ENCODE measurements around the gene C1GALT1C1L.
"Not testable (repeated sequence)": the region's sequence is repeated elsewhere in the genome, so short reads cannot be mapped to it uniquely, and the experiment has no call there.

The C1GALT1C1L gene

GRCh38 chr2:43676322-43677050 lies at the start of gene C1GALT1C1L:
C1GALT1C1L (minus strand) TSS chr2:43676429; CDS start chr2:43676322, 107 bp downstream.
- DNase-seq (ENCODE audit: low read depth), result peak; percentile 32

GRCh38 chr2:43725711-43726246 lies 49.5 kb upstream of the C1GALT1C1L start:
- DNase-seq (ENCODE audit: low read depth), result no peak

DNA sequence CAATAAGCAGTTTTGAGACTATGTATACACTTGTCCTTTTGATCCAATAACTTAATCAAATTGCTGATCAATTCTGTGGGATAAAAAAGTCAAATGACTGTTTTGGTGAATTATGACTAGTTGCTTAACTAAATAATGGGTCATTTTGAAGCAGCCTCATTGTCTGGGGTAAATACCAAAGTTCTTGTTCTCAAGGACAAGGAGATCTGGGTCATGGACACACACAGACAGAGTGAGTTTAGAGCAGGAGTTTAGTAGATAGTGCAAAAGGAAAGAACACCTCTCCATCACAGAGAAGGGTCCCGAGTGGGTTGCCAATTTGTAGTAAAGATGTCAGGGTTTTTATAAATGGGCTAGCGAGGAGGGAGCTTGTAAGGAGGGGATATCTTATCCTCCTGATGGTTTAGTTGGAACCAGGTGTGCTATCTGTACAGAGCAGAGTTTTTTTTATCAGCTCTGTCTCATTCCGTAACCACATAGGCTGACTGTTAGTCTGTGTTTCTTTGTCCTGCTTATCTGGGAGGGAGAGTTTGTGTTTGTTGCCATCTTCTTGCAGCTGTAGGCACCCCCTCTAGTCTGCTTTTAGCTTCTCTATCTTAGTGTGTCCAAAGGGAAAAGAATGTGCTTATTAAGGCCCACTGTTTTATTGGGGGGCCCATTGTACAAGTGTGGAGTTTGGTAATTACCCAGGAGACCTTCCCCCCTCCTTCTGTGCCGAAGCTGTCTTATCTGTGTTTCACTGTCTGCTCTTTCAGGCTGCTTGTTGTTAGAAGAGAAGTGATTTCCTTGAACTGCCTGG lies 48.7 kb upstream of the C1GALT1C1L start:
- DNase-seq (ENCODE audit: low read depth), result no peak

- no peak for DNase-seq (ENCODE audit: low read depth)
Measured at GRCh38 chr2:43718530-43719124, 42.4 kb upstream of the C1GALT1C1L start.

DNA sequence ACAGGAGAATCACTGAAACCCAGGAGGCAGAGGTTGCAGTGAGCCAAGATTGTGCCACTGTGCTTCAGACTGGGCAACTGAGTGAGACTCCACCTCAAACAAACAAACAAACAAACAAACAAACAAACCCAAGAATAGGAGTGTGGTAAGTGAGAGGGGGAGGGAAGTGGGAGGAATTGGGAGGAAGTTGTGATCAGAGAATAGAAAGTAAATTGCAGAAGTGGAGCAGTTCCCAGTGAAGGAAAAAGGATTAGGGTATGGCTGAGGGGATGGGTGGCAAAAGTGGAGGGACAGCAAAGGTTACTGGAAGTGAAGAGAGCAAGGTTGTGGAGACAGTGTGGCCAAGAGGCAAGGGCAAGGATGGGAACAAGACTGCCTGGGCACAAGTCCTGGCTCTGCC lies 41.1 kb upstream of the C1GALT1C1L start:
- no peak for DNase-seq (ENCODE audit: low read depth)

- DNase-seq (ENCODE audit: low read depth), result no peak
Measured at GRCh38 chr2:43715300-43716098, 39.3 kb upstream of the C1GALT1C1L start.

GRCh38 chr2:43714164-43714563 lies 37.9 kb upstream of the C1GALT1C1L start:
- no peak for DNase-seq (ENCODE audit: low read depth)

DNA sequence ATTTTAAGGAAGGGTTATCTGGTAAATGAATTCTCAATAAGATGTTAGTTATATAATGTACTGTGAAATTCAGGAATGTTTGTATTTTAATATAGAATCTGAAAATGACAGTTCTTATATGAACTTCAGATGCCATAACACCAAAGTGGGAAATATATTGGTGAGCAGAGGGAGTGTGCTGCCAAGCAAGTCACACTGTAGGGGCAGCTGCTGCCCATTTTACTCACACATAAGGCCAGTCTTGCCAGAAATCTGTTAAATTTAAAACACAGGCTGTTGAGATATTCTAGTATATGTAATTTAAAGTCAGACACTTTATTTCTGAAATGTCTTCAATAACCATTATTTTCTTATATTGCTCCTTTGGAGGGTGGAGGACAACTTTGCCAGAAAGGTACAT lies 34.6 kb upstream of the C1GALT1C1L start:
- DNase-seq (ENCODE audit: low read depth), result no peak

- no peak for DNase-seq (ENCODE audit: low read depth)
Measured at GRCh38 chr2:43708891-43709290, 32.7 kb upstream of the C1GALT1C1L start.

DNA sequence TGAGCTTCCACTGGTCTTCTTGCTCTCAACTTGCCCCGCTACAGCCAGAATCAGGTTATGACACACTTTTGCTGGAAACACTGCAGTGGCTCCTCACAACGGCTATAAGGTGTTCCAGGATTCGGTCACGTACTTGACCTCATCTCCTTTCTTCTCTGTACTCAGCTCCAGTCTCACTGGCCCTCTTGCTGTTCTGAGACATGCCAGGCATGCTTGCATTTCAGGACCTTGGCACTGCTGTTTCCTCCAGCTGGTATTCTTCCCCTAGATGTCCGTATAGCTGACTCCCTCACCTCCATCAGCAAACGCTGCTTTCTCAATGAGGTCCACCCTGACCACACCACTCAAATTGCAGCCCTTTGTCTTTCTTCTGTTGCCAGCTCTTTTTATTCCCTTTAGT lies 31.9 kb upstream of the C1GALT1C1L start:
- no peak for DNase-seq (ENCODE audit: low read depth)

DNA sequence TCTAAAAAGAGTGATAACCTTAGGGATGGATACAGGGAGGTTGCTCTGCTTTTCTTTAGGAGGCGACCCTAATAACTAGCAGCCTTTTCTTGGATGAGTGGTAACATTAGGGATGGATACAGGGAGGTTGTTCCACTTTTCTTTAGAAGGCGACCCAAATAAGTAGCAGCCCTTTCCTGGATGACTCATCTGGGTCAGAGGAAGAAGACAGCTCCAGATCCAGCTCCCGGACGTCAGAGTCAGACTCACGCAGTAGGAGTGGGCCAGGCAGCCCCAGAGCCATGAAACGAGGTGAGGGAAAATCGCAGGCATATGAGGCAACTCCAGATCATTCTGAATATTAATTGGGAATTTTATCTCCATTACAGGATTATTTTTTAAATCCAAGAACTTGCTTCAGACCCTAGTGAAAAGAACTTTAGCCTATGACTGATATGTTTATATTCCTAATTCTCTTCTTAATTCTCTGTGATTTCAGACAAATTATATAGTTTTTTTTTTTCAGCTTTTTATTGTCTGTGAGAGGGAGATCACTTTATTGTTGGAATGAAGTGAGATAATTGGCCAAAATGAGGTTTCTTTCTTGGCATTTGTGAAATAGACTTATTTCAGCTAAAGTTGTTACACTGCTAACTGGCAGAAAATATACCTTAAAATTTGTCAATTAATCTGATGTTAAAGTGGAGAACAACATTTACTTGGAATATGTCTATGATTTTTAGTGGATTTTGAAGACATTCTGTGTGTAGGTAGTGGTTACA lies 31.2 kb upstream of the C1GALT1C1L start:
- no peak for DNase-seq (ENCODE audit: low read depth)

DNA sequence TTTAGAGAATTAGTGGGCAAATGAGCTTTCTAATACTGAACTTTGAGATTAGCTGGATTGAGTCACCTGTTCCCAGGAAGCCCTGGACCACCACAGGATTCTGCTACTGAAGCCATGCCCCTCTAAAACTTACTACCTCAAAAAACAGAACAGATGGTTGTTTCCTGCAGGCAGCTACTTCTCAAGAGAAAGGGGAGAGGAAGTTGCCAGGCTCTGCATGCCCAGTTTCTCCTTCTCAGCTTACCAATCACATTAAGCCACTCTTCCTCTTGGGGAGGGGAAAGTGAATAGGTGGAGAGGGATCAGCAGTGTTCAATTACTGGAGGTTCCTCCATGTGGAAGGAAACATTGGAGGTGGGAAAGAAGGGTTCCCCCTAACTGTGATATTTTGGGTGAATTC lies 24.9 kb upstream of the C1GALT1C1L start:
- DNase-seq (ENCODE audit: low read depth), result no peak

DNA sequence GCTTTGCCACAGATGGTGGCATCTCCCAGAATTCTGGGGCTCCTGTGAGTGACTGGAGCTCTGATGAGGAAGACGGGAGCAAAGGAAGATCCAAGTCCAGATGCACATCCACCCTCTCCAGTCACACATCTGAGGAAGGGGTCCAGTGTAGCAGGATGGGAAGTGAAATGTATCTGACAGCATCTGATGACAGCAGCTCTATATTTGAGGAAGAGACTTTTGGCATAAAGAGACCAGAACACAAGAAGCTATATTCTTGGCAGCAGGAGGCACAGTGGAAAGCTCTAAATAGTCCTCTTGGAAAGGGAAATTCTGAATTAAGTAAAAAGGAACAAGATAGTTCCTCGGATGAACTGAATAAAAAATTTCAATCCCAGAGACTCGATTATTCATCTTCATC lies 23.5 kb upstream of the C1GALT1C1L start:
- no peak for DNase-seq (ENCODE audit: low read depth)

DNA sequence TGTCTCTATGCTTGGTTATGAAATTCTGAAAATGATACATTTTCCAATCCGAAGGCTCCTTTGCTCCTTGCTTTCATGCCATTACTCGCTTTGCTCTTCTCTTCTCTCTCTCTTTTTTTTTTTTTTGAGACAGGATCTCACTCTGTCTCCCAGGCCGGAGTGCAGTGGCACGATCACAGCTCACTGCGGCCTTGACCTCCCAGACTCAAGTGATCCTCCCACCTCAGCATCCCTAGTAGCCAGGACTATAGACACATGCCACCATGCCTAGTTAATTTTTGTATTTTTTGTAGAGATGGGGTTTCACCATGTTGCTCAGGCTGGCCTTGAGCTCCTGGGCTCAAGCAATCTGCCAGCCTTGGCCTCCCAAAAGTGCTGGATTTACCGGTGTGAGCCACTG lies 21.9 kb upstream of the C1GALT1C1L start:
- DNase-seq (ENCODE audit: low read depth), result not testable (repeated sequence)

DNA sequence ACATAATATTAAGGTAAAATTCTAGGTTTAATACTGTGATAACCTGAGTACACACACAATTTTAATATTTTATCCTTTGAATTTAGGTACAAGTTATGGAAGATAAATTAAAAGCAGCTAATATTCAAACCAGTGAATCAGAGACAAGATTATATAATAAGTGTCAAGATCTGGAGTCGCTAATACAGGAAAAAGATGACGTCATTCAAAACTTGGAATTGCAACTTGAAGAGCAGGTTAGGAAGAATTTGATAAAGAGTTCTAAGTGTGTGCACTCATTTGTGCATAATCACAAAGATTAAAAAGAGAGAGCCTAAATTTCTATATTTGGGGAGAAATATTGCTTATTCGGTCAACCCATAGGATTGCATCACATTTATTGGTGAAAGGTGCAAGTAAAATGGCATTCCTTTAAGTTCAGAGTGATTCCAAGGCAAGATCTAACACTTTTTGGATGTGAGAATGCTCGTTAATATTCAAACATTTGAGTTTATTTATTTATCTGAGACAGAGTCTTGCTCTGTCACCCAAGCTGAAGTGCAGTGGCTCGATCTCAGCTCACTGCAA lies 16.3 kb upstream of the C1GALT1C1L start:
- DNase-seq (ENCODE audit: low read depth), result no peak

- no peak for DNase-seq (ENCODE audit: low read depth)
Measured at GRCh38 chr2:43689999-43690398, 13.8 kb upstream of the C1GALT1C1L start.

GRCh38 chr2:43685357-43685756 lies 9.1 kb upstream of the C1GALT1C1L start:
- DNase-seq (ENCODE audit: low read depth), result no peak

DNA sequence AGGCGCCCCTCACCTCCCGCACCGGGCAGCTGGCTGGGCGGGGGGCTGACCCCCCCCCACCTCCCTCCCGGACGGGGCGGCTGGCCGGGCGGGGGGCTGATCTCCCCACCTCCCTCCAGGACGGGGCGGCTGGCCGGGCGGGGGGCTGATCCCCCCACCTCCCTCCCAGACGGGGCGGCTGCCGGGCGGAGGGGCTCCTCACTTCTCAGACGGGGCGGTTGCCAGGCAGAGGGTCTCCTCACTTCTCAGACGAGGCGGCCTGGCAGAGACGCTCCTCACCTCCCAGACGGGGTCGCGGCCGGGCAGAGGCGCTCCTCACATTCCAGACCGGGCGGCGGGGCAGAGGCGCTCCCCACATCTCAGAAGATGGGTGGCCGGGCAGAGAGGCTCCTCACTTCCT lies 1.6 kb upstream of the C1GALT1C1L start:
- not testable (repeated sequence) for DNase-seq (ENCODE audit: low read depth)

DNA sequence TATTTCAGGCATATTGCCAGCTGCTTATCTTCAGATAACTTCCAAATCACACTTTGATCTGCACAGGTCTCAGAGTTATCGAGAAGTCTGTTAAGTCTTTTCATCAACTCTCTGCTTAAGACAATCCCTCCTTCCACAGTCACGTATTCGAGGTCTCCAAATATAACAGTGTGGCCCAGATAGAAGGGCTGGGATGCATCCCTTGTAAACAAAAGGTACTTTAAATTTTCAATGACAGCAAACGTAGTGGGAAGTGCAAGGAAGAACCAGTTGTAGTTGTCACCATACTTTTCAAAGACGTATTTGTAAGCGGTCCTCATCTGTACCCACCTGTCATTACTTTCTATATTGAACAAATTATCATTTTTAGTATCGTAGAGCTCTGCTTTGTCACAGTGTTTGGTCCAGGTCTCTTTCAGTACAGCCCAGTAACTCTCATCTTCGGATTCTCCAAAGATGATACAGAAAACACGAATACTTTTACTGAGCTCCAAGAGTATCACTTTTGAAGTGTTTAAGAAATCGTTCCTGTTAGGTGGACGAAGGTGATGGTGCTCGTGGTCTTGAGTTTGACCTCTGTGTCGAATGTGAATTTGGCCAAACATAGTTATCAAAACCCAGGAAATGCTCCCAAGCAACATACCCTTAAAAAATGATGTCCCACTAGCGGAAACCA lies 445 bp downstream of the C1GALT1C1L start:
- no peak for DNase-seq (ENCODE audit: low read depth)

DNA sequence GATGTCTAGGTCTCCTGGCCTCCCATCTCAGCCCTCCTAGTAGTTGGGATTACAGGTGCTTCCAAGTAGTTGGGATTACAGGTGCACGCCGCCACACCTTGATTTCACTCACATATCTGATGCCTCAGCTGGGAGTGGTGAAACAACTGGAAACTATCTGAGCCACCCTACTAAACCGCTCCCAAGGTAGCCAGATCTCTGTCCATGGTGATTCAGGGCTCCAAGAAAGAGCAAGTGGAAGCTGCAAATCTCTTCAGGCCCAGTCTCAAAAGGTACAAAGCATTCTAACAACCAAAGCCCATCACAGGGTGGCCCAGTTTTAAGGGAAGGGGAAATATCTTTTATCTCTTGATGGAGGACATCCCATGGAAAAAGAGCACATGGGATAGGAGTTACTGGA lies 19.0 kb downstream of the C1GALT1C1L start:
- DNase-seq (ENCODE audit: low read depth), result no peak
